Heart left ventricle (tissue), 16 donors: ENCODE data around the gene TRRAP. TPM values are rescaled to one million over a fixed set of nuclear protein-coding genes. Genes with fewer than 3 reads are reported as not detected.
A peak's percentile ranks its signal among the peaks of the same experiment; 100 is the strongest.

ENCODE experiments used
- ATAC-seq, 4 donors: fragments of 200-7000 bp; cut with Tn5 transposase; one replicate each; pipeline ENCODE4 v1.9.1; 2020 to 2022; ENCODE audit warnings: moderate library complexity in 4 of 4, mild to moderate bottlenecking in 3 of 4, moderate number of reproducible peaks in 1 of 4
- DNase-seq, 5 donors: peaks; one replicate each; pipeline ENCODE4 v3.0.0-alpha.2; 2020
- H3K27ac ChIP-seq, 12 donors: fragments of 200-600 bp; sonication (generic) in 4 of 12; one replicate each; pipeline versions ENCODE4 v1.5.0 to v1.8.0; 2016 to 2022; ENCODE audit warnings: mild to moderate bottlenecking in 2 of 12
- H3K27me3 ChIP-seq, 9 donors: fragments of 200-600 bp; sonication (generic) in 2 of 9; one replicate each; pipeline versions ENCODE4 v1.5.1 to v1.8.0; 2016 to 2022; ENCODE audit warnings: mild to moderate bottlenecking in 3 of 9
- H3K36me3 ChIP-seq, 9 donors: fragments of 200-600 bp; sonication (generic) in 2 of 9; one replicate each; pipeline versions ENCODE4 v1.5.0 to v1.8.0; 2018 to 2022; ENCODE audit warnings: mild to moderate bottlenecking in 2 of 9
- H3K4me1 ChIP-seq, 12 donors: fragments of 200-600 bp; sonication (generic) in 4 of 12; one replicate each; pipeline versions ENCODE4 v1.5.0 to v1.8.0; 2016 to 2022; ENCODE audit warnings: mild to moderate bottlenecking in 3 of 12
- H3K4me3 ChIP-seq, 12 donors: fragments of 200-600 bp; sonication (generic) in 4 of 12; one replicate each; pipeline versions ENCODE4 v1.5.0 to v1.8.0; 2017 to 2022; ENCODE audit warnings: mild to moderate bottlenecking in 9 of 12, moderate library complexity in 4 of 12
- H3K9me3 ChIP-seq, 12 donors: fragments of 200-600 bp; sonication (generic) in 4 of 12; one replicate each; pipeline versions ENCODE4 v1.5.0 to v1.8.0; 2016 to 2022; ENCODE audit warnings: mild to moderate bottlenecking in 1 of 12
- POLR2A ChIP-seq, 2 donors: fragments of 450-650 bp; IDR thresholded peaks; one replicate each; pipeline ENCODE4 v1.6.1; 2017; ENCODE audit warnings: antibody characterized with exemption in 2 of 2, mild to moderate bottlenecking in 2 of 2, moderate library complexity in 2 of 2
- WGBS, 4 donors: extraction: QIAGEN DNeasy Blood & Tissue Kit in 2 of 4; methylation state at CpG; one replicate each; pipeline versions ENCODE4 v1.1.5 to v1.1.7; 2013 to 2018; 5-methylcytosine and 5-hydroxymethylcytosine counted together
- intact Hi-C, 10 donors: fragments of 100-400 bp; cut with DNase I; formaldehyde crosslinking; loops; one replicate each; pipeline versions ENCODE4 v1.11.1 to v1.14.2; 2022
- polyA plus RNA-seq, 2 donors: library from polyadenylated mRNA; stranded (reverse); fragments of 200-250 nt; gene quantifications; one replicate each; pipeline ENCODE4 v1.2.3, GENCODE V29; 2013
- total RNA-seq, 9 donors: library from RNA; depleted of rRNA in 2 of 9; stranded (reverse); fragments of >200 nt in 2 of 9; fragmentation: NEBNext Ultra II Directional in 3 of 9; extraction: Animal tissue kit (Norgen Biotek cat#: 25700) in 3 of 9; gene quantifications; one replicate each; pipeline versions ENCODE4 v1.1.0 to v1.2.4, GENCODE V29; 2016 to 2023
- TF ChIP-seq, protein P1 (sequence below), 12 donors: fragments of 200-600 bp; sonication (generic) in 4 of 12; IDR thresholded peaks; one replicate each; pipeline versions ENCODE4 v1.5.0 to v1.8.0; 2018 to 2022; ENCODE audit warnings: antibody characterized with exemption in 12 of 12, mild to moderate bottlenecking in 5 of 12
- donor health status: ischemic (EF 13 %, LVEDD 7.1; RV severe dilation, severe dysfunction).
- donor health status: healthy with polysubstance abuse.
- donor health status: DM: no; HTN: yes; CAD: no.
- donor health status: DM: no; HTN: no; CAD: no.
- donor health status: ischemic (EF 25% LVEDD 6.9; RV normal size, moderate dysfunction).
- donor health status: ischemic (EF 25% LVEDD 5.7; RV mildly dilated, moderate dysfunction).
- donor health status: healthy.
- donor health status: DM: yes; HTN: yes; CAD: no.
- donor health status: ischemic (EF 35%, LVEDD 5.7; RV mildly dilated, moderate dysfunction).
- donor health status: nonischemic (EF 11% LVEDD 7.7; RV severe dilation, severe dysfunction).
- donor health status: DM: yes; HTN: yes; CAD: no.
- donor health status: PGD.
- donor health status: ischemic (EF 29% LVEDD 5.4; RV normal size, mild dysfunction).
- donor health status: nonischemic (EF 23%, LVEDD 6.1; RV moderate dilation, normal function).

Gene TRRAP
- total and polyA plus RNA-seq, 11 donors, result 9.2 to 29.6 (median 21.6) TPM

DNA sequence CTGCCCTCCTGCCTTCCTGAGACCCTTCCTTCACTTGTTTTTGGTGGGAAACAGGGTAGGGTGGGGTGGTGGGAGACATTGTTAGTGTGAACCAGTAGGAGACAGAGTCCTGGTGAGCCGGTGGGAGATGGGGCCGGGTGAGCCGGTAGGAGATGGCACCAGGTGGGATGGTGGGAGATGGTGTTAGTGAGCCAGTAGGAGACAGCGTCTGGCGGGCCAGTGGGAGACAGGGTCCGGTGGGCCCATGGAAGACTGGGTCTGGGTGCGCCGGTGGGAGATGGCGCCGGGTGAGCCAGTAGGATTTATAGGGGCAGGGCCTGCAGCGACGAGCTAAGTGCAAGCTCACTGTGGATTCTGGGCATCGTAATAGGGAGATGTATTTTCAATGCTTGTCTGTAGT lies 116.8 kb downstream of the TRRAP start:
- peaks cover 0 to 99% (median 88%) of the 10 kb centered on the region in 9 donors for H3K36me3 ChIP-seq
- no peak overlapping the region for H3K4me3 ChIP-seq
- ATAC-seq (no peak), DNase-seq (peak in 1 of 5 donors; percentile 6)
- H3K9me3 ChIP-seq, result no peaks in the 10 kb centered on the region
- H3K4me1 ChIP-seq, result peaks cover 0 to 3% (median 0%) of the 10 kb centered on the region in 12 donors
- WGBS, 4 donors, result 91 to 96% (median 93%) methylated on average over 13 of the region's 13 CpGs
- intact Hi-C loops, result loop anchor here in 1 of 10 donors (10.0 kb wide), 1 partner anchor 60 kb away; no protein-coding TSS in a partner anchor
- no peak for TF ChIP-seq POLR2A (IDR thresholded peaks at IDR 0.05)
- H3K27me3 ChIP-seq, result no peaks in the 10 kb centered on the region
- H3K27ac ChIP-seq, result no peak overlapping the region

DNA sequence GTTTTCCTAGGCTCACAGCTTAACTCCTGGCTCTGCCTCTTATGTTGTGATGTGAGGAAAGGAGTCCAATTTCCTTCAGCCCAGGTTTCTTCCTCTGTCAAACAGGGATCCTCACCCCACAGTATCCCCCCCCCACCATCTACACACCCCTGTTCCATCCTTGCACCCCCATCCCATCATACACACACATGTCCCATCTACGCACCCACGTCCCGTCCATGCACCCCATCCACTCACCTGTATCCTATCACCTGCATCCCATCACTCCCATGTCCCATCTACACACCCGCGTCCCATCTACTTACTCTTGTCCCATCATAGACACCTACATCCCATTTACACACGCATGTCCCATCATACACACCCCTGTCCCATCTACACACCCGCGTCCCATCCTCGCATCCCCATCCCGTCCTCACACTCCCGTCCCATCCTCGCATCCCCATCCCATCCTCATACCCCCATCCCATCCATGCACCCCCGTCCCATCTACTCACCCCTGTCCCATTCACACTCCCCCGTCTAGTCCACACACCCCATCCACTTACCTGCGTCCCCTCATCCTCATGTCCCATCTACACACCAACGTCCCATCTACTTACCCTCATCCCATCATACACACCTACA lies 117.3 kb downstream of the TRRAP start:
- ATAC-seq, result peak in 1 of 4 donors; percentile 18
- no peak overlapping the region for H3K4me3 ChIP-seq
- H3K27ac ChIP-seq, result no peak overlapping the region
- no peaks in the 10 kb centered on the region for H3K27me3 ChIP-seq
- WGBS, 4 donors, result 92 to 96% (median 96%) methylated on average over 16 of the region's 16 CpGs
- peaks cover 0 to 3% (median 0%) of the 10 kb centered on the region in 12 donors for H3K4me1 ChIP-seq
- TF ChIP-seq, protein P1, sequence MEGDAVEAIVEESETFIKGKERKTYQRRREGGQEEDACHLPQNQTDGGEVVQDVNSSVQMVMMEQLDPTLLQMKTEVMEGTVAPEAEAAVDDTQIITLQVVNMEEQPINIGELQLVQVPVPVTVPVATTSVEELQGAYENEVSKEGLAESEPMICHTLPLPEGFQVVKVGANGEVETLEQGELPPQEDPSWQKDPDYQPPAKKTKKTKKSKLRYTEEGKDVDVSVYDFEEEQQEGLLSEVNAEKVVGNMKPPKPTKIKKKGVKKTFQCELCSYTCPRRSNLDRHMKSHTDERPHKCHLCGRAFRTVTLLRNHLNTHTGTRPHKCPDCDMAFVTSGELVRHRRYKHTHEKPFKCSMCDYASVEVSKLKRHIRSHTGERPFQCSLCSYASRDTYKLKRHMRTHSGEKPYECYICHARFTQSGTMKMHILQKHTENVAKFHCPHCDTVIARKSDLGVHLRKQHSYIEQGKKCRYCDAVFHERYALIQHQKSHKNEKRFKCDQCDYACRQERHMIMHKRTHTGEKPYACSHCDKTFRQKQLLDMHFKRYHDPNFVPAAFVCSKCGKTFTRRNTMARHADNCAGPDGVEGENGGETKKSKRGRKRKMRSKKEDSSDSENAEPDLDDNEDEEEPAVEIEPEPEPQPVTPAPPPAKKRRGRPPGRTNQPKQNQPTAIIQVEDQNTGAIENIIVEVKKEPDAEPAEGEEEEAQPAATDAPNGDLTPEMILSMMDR (IDR thresholded peaks at IDR 0.05), result no peak
- TF ChIP-seq POLR2A (IDR thresholded peaks at IDR 0.05), result no peak
- DNase-seq, result peak in 1 of 5 donors; percentile 9
- intact Hi-C loops, result loop anchor here in 1 of 10 donors (10.0 kb wide), 1 partner anchor 61 kb away; no protein-coding TSS in a partner anchor
- peaks cover 0 to 99% (median 88%) of the 10 kb centered on the region in 9 donors for H3K36me3 ChIP-seq
- H3K9me3 ChIP-seq, result no peaks in the 10 kb centered on the region

DNA sequence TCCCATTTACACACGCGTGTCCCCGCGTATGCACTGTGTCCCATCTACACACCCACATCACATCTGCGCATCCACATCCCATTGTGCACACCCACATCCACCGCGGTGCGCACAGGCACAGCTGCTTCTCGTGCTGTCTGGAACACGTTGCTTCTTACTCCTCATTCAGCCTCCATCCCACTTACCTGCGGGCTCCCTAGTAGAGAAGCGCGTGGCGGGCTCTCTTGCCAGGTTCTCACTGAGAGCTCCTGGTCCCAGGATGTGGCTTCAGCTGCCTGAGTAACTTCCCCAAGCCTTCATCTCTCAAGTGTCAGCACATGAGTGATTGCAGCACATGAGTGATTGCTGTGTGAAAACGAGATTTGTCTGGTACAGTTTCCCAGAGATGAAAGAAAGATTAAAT lies 117.8 kb downstream of the TRRAP start:
- no peak for ATAC-seq
- peaks cover 0 to 3% (median 0%) of the 10 kb centered on the region in 12 donors for H3K4me1 ChIP-seq
- H3K27ac ChIP-seq, result no peak overlapping the region
- peaks cover 0 to 99% (median 88%) of the 10 kb centered on the region in 9 donors for H3K36me3 ChIP-seq
- DNase-seq, result peak in 1 of 5 donors; percentile 12
- no peak overlapping the region for H3K4me3 ChIP-seq
- WGBS, 4 donors, result 91 to 94% (median 92%) methylated on average over 15 of the region's 15 CpGs
- TF ChIP-seq, protein P1 (IDR thresholded peaks at IDR 0.05), result no peak
- TF ChIP-seq POLR2A (IDR thresholded peaks at IDR 0.05), result no peak
- intact Hi-C loops, result loop anchor here in 1 of 10 donors (10.0 kb wide), 1 partner anchor 61 kb away; no protein-coding TSS in a partner anchor
- no peaks in the 10 kb centered on the region for H3K9me3 ChIP-seq
- no peaks in the 10 kb centered on the region for H3K27me3 ChIP-seq

DNA sequence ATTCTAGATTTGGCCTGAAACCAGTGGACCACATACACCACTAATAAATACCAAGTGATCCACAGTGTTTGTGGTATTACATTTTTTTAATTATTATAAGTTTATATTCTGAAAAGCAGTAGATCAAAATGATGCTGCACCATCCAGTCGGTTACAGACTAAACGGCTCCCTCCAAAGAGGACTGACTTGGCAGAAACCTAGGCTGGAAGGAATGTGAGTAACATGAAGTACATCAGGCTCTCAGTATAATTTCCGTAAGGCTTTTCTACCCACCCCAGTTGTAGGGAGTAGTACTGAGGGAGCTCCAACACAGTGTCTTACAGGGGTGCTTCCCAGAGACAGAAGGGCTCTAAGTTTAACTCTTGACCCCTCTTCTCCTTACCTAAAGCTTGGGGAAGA lies 119.5 kb downstream of the TRRAP start:
- intact Hi-C loops, result loop anchor here in 1 of 10 donors (10.0 kb wide), 1 partner anchor 63 kb away; no protein-coding TSS in a partner anchor
- no peak for TF ChIP-seq POLR2A (IDR thresholded peaks at IDR 0.05)
- TF ChIP-seq, protein P1 (IDR thresholded peaks at IDR 0.05), result no peak
- Histone ChIP-seq H3K27ac (no peak overlapping the region), H3K4me3 (no peak overlapping the region), H3K36me3 (peaks cover 0 to 97% (median 81%) of the 10 kb centered on the region in 9 donors), H3K27me3 (no peaks in the 10 kb centered on the region), H3K4me1 (peaks cover 0 to 3% (median 0%) of the 10 kb centered on the region in 12 donors), H3K9me3 (no peaks in the 10 kb centered on the region)
- DNase-seq (peak in 1 of 5 donors; percentile 7), ATAC-seq (peak in 2 of 4 donors; percentile 31 to 38)
- 58 to 71% (median 59%) methylated on average over 3 of the region's 3 CpGs for WGBS, 4 donors
